Testis (tissue), 3 donors: ENCODE data around the gene L3MBTL4. TPM values are rescaled to one million over a fixed set of nuclear protein-coding genes. Genes with fewer than 3 reads are reported as not detected.

Source experiments
- DNase-seq: peaks from one replicate; pipeline ENCODE4 v3.0.0-alpha.2; 2019
- H3K27ac ChIP-seq, 2 donors: fragments of 200-600 bp; sonication (generic); one replicate each; pipeline ENCODE4 v1.5.1; 2019
- H3K27me3 ChIP-seq: fragments of 200-600 bp; sonication (generic); one replicate; pipeline ENCODE4 v1.5.1; 2019
- H3K36me3 ChIP-seq: fragments of 200-600 bp; sonication (generic); one replicate; pipeline ENCODE4 v1.5.1; 2017; ENCODE audit warnings: low read depth; ENCODE audit errors: missing control alignments
- H3K4me1 ChIP-seq: fragments of 200-600 bp; sonication (generic); one replicate; pipeline ENCODE4 v1.5.1; 2019
- H3K4me3 ChIP-seq, 2 donors: fragments of 200-600 bp; sonication (generic); one replicate each; pipeline ENCODE4 v1.5.1; 2017 to 2019
- H3K9me3 ChIP-seq: fragments of 200-600 bp; sonication (generic); one replicate; pipeline ENCODE4 v1.5.1; 2017
- CTCF ChIP-seq, 3 experiments: fragments of 450-650 bp in 2 of 3; fragments of 200-600 bp in 1 of 3; sonication (generic) in 1 of 3; IDR thresholded peaks; one replicate each; pipeline ENCODE4 v1.5.1; 2016 to 2019; ENCODE audit warnings: antibody characterized with exemption in 3 of 3, mild to moderate bottlenecking in 2 of 3, moderate library complexity in 1 of 3
- POLR2A ChIP-seq: fragments of 450-650 bp; IDR thresholded peaks from one replicate; pipeline ENCODE4 v1.6.1; 2017; ENCODE audit warnings: antibody characterized with exemption, mild to moderate bottlenecking, moderate library complexity
- WGBS, 2 donors: methylation state at CpG; one replicate each; pipeline ENCODE4 v1.1.5; 2018; 5-methylcytosine and 5-hydroxymethylcytosine counted together
- intact Hi-C: fragments of 100-400 bp; cut with DNase I; formaldehyde crosslinking; loops from one replicate; pipeline ENCODE4 v1.15.1; 2023; ENCODE audit warnings: low total_unique reads
- polyA plus RNA-seq: library from polyadenylated mRNA; stranded (reverse); fragments of 350-450 nt; fragmentation: Illumina TruSeq; extraction: RNeasy Lipid Tissue Mini Kit (QIAGEN cat#74804); gene quantifications from one replicate; pipeline ENCODE4 v1.2.3, GENCODE V29; 2014; ENCODE audit warnings: low read depth, low replicate concordance; ENCODE audit not compliant: insufficient read depth
- total RNA-seq, 2 donors: library from RNA; depleted of rRNA; stranded (reverse); fragments of >200 nt; gene quantifications; one replicate each; pipeline ENCODE4 v1.2.3, GENCODE V29; 2016

The L3MBTL4 gene
- total and polyA plus RNA-seq, 3 donors from 2014 or later = 26.6 to 50.9 (median 46.2) TPM

- Histone ChIP-seq H3K4me3 (no peak overlapping the region), H3K4me1 (no peaks in the 10 kb centered on the region), H3K9me3 (no peaks in the 10 kb centered on the region), H3K27me3 (no peaks in the 10 kb centered on the region), H3K36me3 (no peaks in the 10 kb centered on the region), H3K27ac (no peak overlapping the region)
- intact Hi-C loops = no loop called here
- 74 to 84% methylated on average over 2 of the region's 2 CpGs for WGBS, 2 donors
- TF ChIP-seq CTCF (IDR thresholded peaks at IDR 0.05) = no peak
- no peak for TF ChIP-seq POLR2A
- no peak for DNase-seq
These were observed 301.1 kb downstream of the L3MBTL4 start for GRCh38 chr18:6113650-6114049.

GRCh38 chr18:6111726-6112125 lies 303.0 kb downstream of the L3MBTL4 start:
- Histone ChIP-seq H3K4me1 (no peaks in the 10 kb centered on the region), H3K27ac (no peak overlapping the region), H3K9me3 (no peaks in the 10 kb centered on the region), H3K36me3 (no peaks in the 10 kb centered on the region), H3K4me3 (no peak overlapping the region), H3K27me3 (no peaks in the 10 kb centered on the region)
- TF ChIP-seq CTCF (IDR thresholded peaks at IDR 0.05) (no peak), POLR2A (no peak)
- 92 to 93% methylated on average over 3 of the region's 3 CpGs for WGBS, 2 donors
- no peak for DNase-seq
- intact Hi-C loops = no loop called here

- intact Hi-C loops = no loop called here
- Histone ChIP-seq H3K27me3 (no peaks in the 10 kb centered on the region), H3K4me3 (no peak overlapping the region), H3K4me1 (no peaks in the 10 kb centered on the region), H3K36me3 (no peaks in the 10 kb centered on the region), H3K27ac (no peak overlapping the region), H3K9me3 (no peaks in the 10 kb centered on the region)
- TF ChIP-seq POLR2A (no peak), CTCF (IDR thresholded peaks at IDR 0.05) (no peak)
- 54 to 73% methylated on average over 6 of the region's 6 CpGs for WGBS, 2 donors
- no peak for DNase-seq
These were observed 305.0 kb downstream of the L3MBTL4 start for GRCh38 chr18:6109743-6110142.

GRCh38 chr18:6107794-6108193 lies 306.9 kb downstream of the L3MBTL4 start:
- WGBS, 2 donors = 82 to 89% methylated on average over 6 of the region's 6 CpGs
- Histone ChIP-seq H3K4me3 (no peak overlapping the region), H3K9me3 (no peaks in the 10 kb centered on the region), H3K27ac (no peak overlapping the region), H3K36me3 (no peaks in the 10 kb centered on the region), H3K27me3 (no peaks in the 10 kb centered on the region), H3K4me1 (no peaks in the 10 kb centered on the region)
- intact Hi-C loops = no loop called here
- DNase-seq = no peak
- TF ChIP-seq POLR2A (no peak), CTCF (IDR thresholded peaks at IDR 0.05) (no peak)

- Histone ChIP-seq H3K27me3 (no peaks in the 10 kb centered on the region), H3K4me3 (no peak overlapping the region), H3K27ac (no peak overlapping the region), H3K36me3 (no peaks in the 10 kb centered on the region), H3K9me3 (no peaks in the 10 kb centered on the region), H3K4me1 (no peaks in the 10 kb centered on the region)
- TF ChIP-seq CTCF (IDR thresholded peaks at IDR 0.05) (no peak), POLR2A (no peak)
- intact Hi-C loops = no loop called here
- WGBS, 2 donors = 31 to 44% methylated on average over 1 of the region's 1 CpG
- DNase-seq = no peak
These were observed 308.5 kb downstream of the L3MBTL4 start for GRCh38 chr18:6106091-6106685.
